BLaER1 (cell line): Measurements from ENCODE around the gene NEIL1.

Experiments
- H3K27ac ChIP-seq: shearing (Covaris generic); formaldehyde crosslinking; 2 replicates; pipeline ENCODE4 v1.8.1; 2022
- H3K27me3 ChIP-seq: shearing (Covaris generic); formaldehyde crosslinking; 2 replicates; pipeline ENCODE4 v1.8.1; 2022
- H3K36me3 ChIP-seq: shearing (Covaris generic); formaldehyde crosslinking; 2 replicates; pipeline ENCODE4 v1.8.1; 2022
- H3K4me1 ChIP-seq: shearing (Covaris generic); formaldehyde crosslinking; 2 replicates; pipeline ENCODE4 v1.8.1; 2022
- H3K4me2 ChIP-seq: shearing (Covaris generic); formaldehyde crosslinking; 2 replicates; pipeline ENCODE4 v1.8.1; 2022
- H3K4me3 ChIP-seq: shearing (Covaris generic); formaldehyde crosslinking; 2 replicates; pipeline ENCODE4 v1.8.1; 2022
- H3K9ac ChIP-seq: shearing (Covaris generic); formaldehyde crosslinking; 2 replicates; pipeline ENCODE4 v1.8.1; 2022
- H3K9me3 ChIP-seq: shearing (Covaris generic); formaldehyde crosslinking; 2 replicates; pipeline ENCODE4 v1.8.1; 2022
- H4K20me1 ChIP-seq: shearing (Covaris generic); formaldehyde crosslinking; 2 replicates; pipeline ENCODE4 v1.8.1; 2022
- Cebpa-rat ChIP-seq: shearing (Covaris generic); IDR thresholded peaks from 2 replicates; pipeline ENCODE4 v1.8.1; 2022

NEIL1 gene

GRCh38 chr15:75349851-75350588 lies 3.2 kb downstream of the NEIL1 start:
- peak overlapping the region; percentile 70 for H3K27ac ChIP-seq
- H3K4me2 ChIP-seq, result peak overlapping the region; percentile 90
- no peak for TF ChIP-seq Cebpa-rat
- H4K20me1 ChIP-seq, result peaks cover 43% of the 10 kb centered on the region
- H3K9ac ChIP-seq, result no peak overlapping the region
- peak overlapping the region; percentile 78 for H3K4me3 ChIP-seq
- peaks cover 16% of the 10 kb centered on the region for H3K9me3 ChIP-seq
- H3K4me1 ChIP-seq, result peaks cover 80% of the 10 kb centered on the region
- no peaks in the 10 kb centered on the region for H3K27me3 ChIP-seq
- H3K36me3 ChIP-seq, result peaks cover 47% of the 10 kb centered on the region

- H3K4me3 ChIP-seq, result no peak overlapping the region; the same call in 1 of the 2 replicates
- peak overlapping the region; percentile 70; the same call in 1 of the 2 replicates for H3K27ac ChIP-seq
- no peak overlapping the region for H3K9ac ChIP-seq
- TF ChIP-seq Cebpa-rat, result no peak
- H3K4me2 ChIP-seq, result peak overlapping the region; percentile 90
- H3K27me3 ChIP-seq, result no peaks in the 10 kb centered on the region
- H3K9me3 ChIP-seq, result peaks cover 16% of the 10 kb centered on the region
- H3K4me1 ChIP-seq, result peaks cover 73% of the 10 kb centered on the region
- H4K20me1 ChIP-seq, result peaks cover 43% of the 10 kb centered on the region
- H3K36me3 ChIP-seq, result peaks cover 53% of the 10 kb centered on the region
Measured at GRCh38 chr15:75350601-75351361, 3.9 kb downstream of the NEIL1 start.

- Histone ChIP-seq H3K9me3 (peaks cover 16% of the 10 kb centered on the region), H3K27me3 (no peaks in the 10 kb centered on the region), H3K4me3 (no peak overlapping the region), H4K20me1 (peaks cover 51% of the 10 kb centered on the region), H3K4me1 (peaks cover 60% of the 10 kb centered on the region), H3K36me3 (peaks cover 68% of the 10 kb centered on the region), H3K4me2 (no peak overlapping the region), H3K9ac (no peak overlapping the region), H3K27ac (no peak overlapping the region)
- TF ChIP-seq Cebpa-rat, result no peak
Measured at GRCh38 chr15:75352186-75353080, 5.6 kb downstream of the NEIL1 start.

- no peak overlapping the region for H3K4me3 ChIP-seq
- H3K9me3 ChIP-seq, result peaks cover 14% of the 10 kb centered on the region
- H3K4me2 ChIP-seq, result 0 out of 2 replicates have a peak overlapping the region, but pooled peaks have one; percentile 2
- H3K9ac ChIP-seq, result no peak overlapping the region
- H3K36me3 ChIP-seq, result peaks cover 77% of the 10 kb centered on the region
- peaks cover 55% of the 10 kb centered on the region for H3K4me1 ChIP-seq
- no peak overlapping the region for H3K27ac ChIP-seq
- no peak for TF ChIP-seq Cebpa-rat
- H4K20me1 ChIP-seq, result peaks cover 51% of the 10 kb centered on the region
- no peaks in the 10 kb centered on the region for H3K27me3 ChIP-seq
Measured at GRCh38 chr15:75353604-75354003, 6.8 kb downstream of the NEIL1 start.

GRCh38 chr15:75354454-75354853 lies 7.6 kb downstream of the NEIL1 start:
- Histone ChIP-seq H3K9ac (no peak overlapping the region), H3K4me2 (0 out of 2 replicates have a peak overlapping the region, but pooled peaks have one; percentile 2), H4K20me1 (peaks cover 51% of the 10 kb centered on the region), H3K27ac (peak overlapping the region; percentile 4; the same call in 1 of the 2 replicates), H3K27me3 (no peaks in the 10 kb centered on the region), H3K9me3 (peaks cover 6% of the 10 kb centered on the region), H3K4me3 (no peak overlapping the region), H3K4me1 (peaks cover 47% of the 10 kb centered on the region), H3K36me3 (peaks cover 77% of the 10 kb centered on the region)
- no peak for TF ChIP-seq Cebpa-rat

GRCh38 chr15:75355369-75355768 lies 8.5 kb downstream of the NEIL1 start:
- H3K4me3 ChIP-seq, result no peak overlapping the region

GRCh38 chr15:75356006-75356405 lies 9.2 kb downstream of the NEIL1 start:
- peaks cover 91% of the 10 kb centered on the region for H3K36me3 ChIP-seq
- no peaks in the 10 kb centered on the region for H3K9me3 ChIP-seq
- TF ChIP-seq Cebpa-rat, result no peak

More at GRCh38 chr15:75355369-75355768, 8.5 kb downstream of the NEIL1 start:
- Histone ChIP-seq H4K20me1 (peaks cover 48% of the 10 kb centered on the region), H3K4me1 (peaks cover 38% of the 10 kb centered on the region), H3K27ac (no peak overlapping the region), H3K9me3 (no peaks in the 10 kb centered on the region), H3K9ac (no peak overlapping the region), H3K4me2 (no peak overlapping the region), H3K27me3 (no peaks in the 10 kb centered on the region), H3K36me3 (peaks cover 86% of the 10 kb centered on the region)
- TF ChIP-seq Cebpa-rat, result no peak

GRCh38 chr15:75356517-75356916 lies 9.7 kb downstream of the NEIL1 start:
- no peak overlapping the region for H3K9ac ChIP-seq
- peaks cover 26% of the 10 kb centered on the region; the same call in 1 of the 2 replicates for H3K4me1 ChIP-seq
- peaks cover 37% of the 10 kb centered on the region for H4K20me1 ChIP-seq
- H3K4me2 ChIP-seq, result no peak overlapping the region
- no peak overlapping the region for H3K27ac ChIP-seq
- H3K9me3 ChIP-seq, result no peaks in the 10 kb centered on the region
- H3K27me3 ChIP-seq, result no peaks in the 10 kb centered on the region
- TF ChIP-seq Cebpa-rat, result no peak
- H3K4me3 ChIP-seq, result no peak overlapping the region
- H3K36me3 ChIP-seq, result peaks cover 91% of the 10 kb centered on the region

More at GRCh38 chr15:75356006-75356405, 9.2 kb downstream of the NEIL1 start:
- no peaks in the 10 kb centered on the region for H3K27me3 ChIP-seq
- H3K9ac ChIP-seq, result no peak overlapping the region
- H4K20me1 ChIP-seq, result peaks cover 41% of the 10 kb centered on the region
- no peak overlapping the region for H3K4me3 ChIP-seq
- no peak overlapping the region for H3K4me2 ChIP-seq
- no peak overlapping the region for H3K27ac ChIP-seq
- peaks cover 31% of the 10 kb centered on the region for H3K4me1 ChIP-seq

- Histone ChIP-seq H3K36me3 (peaks cover 85% of the 10 kb centered on the region), H3K9me3 (no peaks in the 10 kb centered on the region), H3K9ac (no peak overlapping the region), H3K27ac (no peak overlapping the region), H3K4me2 (no peak overlapping the region), H3K27me3 (no peaks in the 10 kb centered on the region), H4K20me1 (peaks cover 24% of the 10 kb centered on the region), H3K4me3 (no peak overlapping the region), H3K4me1 (peaks cover 31% of the 10 kb centered on the region)
- no peak for TF ChIP-seq Cebpa-rat
Measured at GRCh38 chr15:75357976-75358673, 11.3 kb downstream of the NEIL1 start.
